Measurements from ENCODE around the gene HEG1. TPM values are rescaled to one million over a fixed set of nuclear protein-coding genes. Genes with fewer than 3 reads are reported as not detected.

The HEG1 gene
- total RNA-seq, 1 experiment from 2014 or later, result 57.9 TPM

GRCh38 chr3:125067225-125067624, 11.4 kb upstream of the HEG1 start:
- Histone ChIP-seq H3K9me3 (ENCODE audit: low read length) (no peaks in the 10 kb centered on the region), H3K27me3 (ENCODE audit: low read length) (no peaks in the 10 kb centered on the region), H2AFZ (ENCODE audit: low read length) (no peak overlapping the region), H3K4me1 (ENCODE audit: low read length) (peaks cover 27% of the 10 kb centered on the region), H4K20me1 (ENCODE audit: insufficient read depth, low read depth, low read length) (no peaks in the 10 kb centered on the region), H3K27ac (ENCODE audit: low read length) (no peak overlapping the region), H3K36me3 (ENCODE audit: insufficient read depth, low read length) (peaks cover 10% of the 10 kb centered on the region), H3K9ac (ENCODE audit: low read length) (no peak overlapping the region), H3K4me3 (ENCODE audit: low read length) (no peak overlapping the region), H3K79me2 (ENCODE audit: low read length) (no peaks in the 10 kb centered on the region), H3K9me2 (replicated peaks; ENCODE audit: insufficient read depth, low read length) (no peaks in the 10 kb centered on the region), H3K4me2 (ENCODE audit: low read depth, low read length, poor library complexity, severe bottlenecking) (no peak overlapping the region)
- DNase-seq, result no peak

GRCh38 chr3:125062904-125063618, 7.3 kb upstream of the HEG1 start:
- no peaks in the 10 kb centered on the region for H4K20me1 ChIP-seq (ENCODE audit: insufficient read depth, low read depth, low read length)
- H3K9ac ChIP-seq (ENCODE audit: low read length), result no peak overlapping the region
- H3K9me3 ChIP-seq (ENCODE audit: low read length), result no peaks in the 10 kb centered on the region
- H3K79me2 ChIP-seq (ENCODE audit: low read length), result no peaks in the 10 kb centered on the region
- H2AFZ ChIP-seq (ENCODE audit: low read length), result no peak overlapping the region
- no peak for DNase-seq
- no peaks in the 10 kb centered on the region for H3K27me3 ChIP-seq (ENCODE audit: low read length)
- H3K27ac ChIP-seq (ENCODE audit: low read length), result no peak overlapping the region
- H3K36me3 ChIP-seq (ENCODE audit: insufficient read depth, low read length), result 0 out of 2 replicates have a peak, but pooled peaks cover 5% of the 10 kb centered on the region
- peaks cover 18% of the 10 kb centered on the region for H3K4me1 ChIP-seq (ENCODE audit: low read length)
- no peak overlapping the region for H3K4me2 ChIP-seq (ENCODE audit: low read depth, low read length, poor library complexity, severe bottlenecking)
- H3K4me3 ChIP-seq (ENCODE audit: low read length), result no peak overlapping the region
- no peaks in the 10 kb centered on the region for H3K9me2 ChIP-seq (replicated peaks; ENCODE audit: insufficient read depth, low read length)

- no peak for DNase-seq
- Histone ChIP-seq H3K4me3 (ENCODE audit: low read length) (no peak overlapping the region), H3K27me3 (ENCODE audit: low read length) (no peaks in the 10 kb centered on the region), H3K4me1 (ENCODE audit: low read length) (peaks cover 20% of the 10 kb centered on the region), H4K20me1 (ENCODE audit: insufficient read depth, low read depth, low read length) (no peaks in the 10 kb centered on the region), H2AFZ (ENCODE audit: low read length) (no peak overlapping the region), H3K27ac (ENCODE audit: low read length) (no peak overlapping the region), H3K79me2 (ENCODE audit: low read length) (no peaks in the 10 kb centered on the region), H3K9me2 (replicated peaks; ENCODE audit: insufficient read depth, low read length) (no peaks in the 10 kb centered on the region), H3K9me3 (ENCODE audit: low read length) (no peaks in the 10 kb centered on the region), H3K4me2 (ENCODE audit: low read depth, low read length, poor library complexity, severe bottlenecking) (no peak overlapping the region), H3K36me3 (ENCODE audit: insufficient read depth, low read length) (0 out of 2 replicates have a peak, but pooled peaks cover 5% of the 10 kb centered on the region), H3K9ac (ENCODE audit: low read length) (no peak overlapping the region)
These were observed 5.8 kb upstream of the HEG1 start for GRCh38 chr3:125061646-125062045.

- Histone ChIP-seq H3K9me3 (ENCODE audit: low read length) (no peaks in the 10 kb centered on the region), H3K27ac (ENCODE audit: low read length) (no peak overlapping the region), H3K9ac (ENCODE audit: low read length) (no peak overlapping the region), H3K4me1 (ENCODE audit: low read length) (peaks cover 25% of the 10 kb centered on the region), H3K27me3 (ENCODE audit: low read length) (no peaks in the 10 kb centered on the region), H3K9me2 (replicated peaks; ENCODE audit: insufficient read depth, low read length) (no peaks in the 10 kb centered on the region), H3K4me3 (ENCODE audit: low read length) (no peak overlapping the region), H3K79me2 (ENCODE audit: low read length) (no peaks in the 10 kb centered on the region), H2AFZ (ENCODE audit: low read length) (no peak overlapping the region), H3K36me3 (ENCODE audit: insufficient read depth, low read length) (0 out of 2 replicates have a peak, but pooled peaks cover 5% of the 10 kb centered on the region), H4K20me1 (ENCODE audit: insufficient read depth, low read depth, low read length) (no peaks in the 10 kb centered on the region), H3K4me2 (ENCODE audit: low read depth, low read length, poor library complexity, severe bottlenecking) (no peak overlapping the region)
- DNase-seq, result no peak
These were observed 5.4 kb upstream of the HEG1 start for GRCh38 chr3:125061170-125061569.

GRCh38 chr3:125059488-125060245, 3.9 kb upstream of the HEG1 start:
- Histone ChIP-seq H3K4me1 (ENCODE audit: low read length) (peaks cover 26% of the 10 kb centered on the region), H2AFZ (ENCODE audit: low read length) (no peak overlapping the region), H4K20me1 (ENCODE audit: insufficient read depth, low read depth, low read length) (no peaks in the 10 kb centered on the region), H3K9me3 (ENCODE audit: low read length) (no peaks in the 10 kb centered on the region), H3K36me3 (ENCODE audit: insufficient read depth, low read length) (0 out of 2 replicates have a peak, but pooled peaks cover 3% of the 10 kb centered on the region), H3K4me3 (ENCODE audit: low read length) (no peak overlapping the region), H3K9ac (ENCODE audit: low read length) (0 out of 2 replicates have a peak overlapping the region, but pooled peaks have one; percentile 3), H3K79me2 (ENCODE audit: low read length) (peaks cover 7% of the 10 kb centered on the region), H3K4me2 (ENCODE audit: low read depth, low read length, poor library complexity, severe bottlenecking) (peak overlapping the region; percentile 14), H3K27me3 (ENCODE audit: low read length) (no peaks in the 10 kb centered on the region), H3K9me2 (replicated peaks; ENCODE audit: insufficient read depth, low read length) (no peaks in the 10 kb centered on the region), H3K27ac (ENCODE audit: low read length) (no peak overlapping the region)
- DNase-seq, result no peak

- no peak overlapping the region for H3K9ac ChIP-seq (ENCODE audit: low read length)
- peaks cover 31% of the 10 kb centered on the region for H3K4me1 ChIP-seq (ENCODE audit: low read length)
- no peak overlapping the region for H3K4me3 ChIP-seq (ENCODE audit: low read length)
- no peak overlapping the region for H3K27ac ChIP-seq (ENCODE audit: low read length)
- H3K9me2 ChIP-seq (replicated peaks; ENCODE audit: insufficient read depth, low read length), result no peaks in the 10 kb centered on the region
- no peak overlapping the region for H2AFZ ChIP-seq (ENCODE audit: low read length)
- no peaks in the 10 kb centered on the region for H3K9me3 ChIP-seq (ENCODE audit: low read length)
- H3K27me3 ChIP-seq (ENCODE audit: low read length), result no peaks in the 10 kb centered on the region
- peaks cover 15% of the 10 kb centered on the region for H3K79me2 ChIP-seq (ENCODE audit: low read length)
- H4K20me1 ChIP-seq (ENCODE audit: insufficient read depth, low read depth, low read length), result no peaks in the 10 kb centered on the region
- no peak for DNase-seq
- H3K36me3 ChIP-seq (ENCODE audit: insufficient read depth, low read length), result no peaks in the 10 kb centered on the region
- no peak overlapping the region for H3K4me2 ChIP-seq (ENCODE audit: low read depth, low read length, poor library complexity, severe bottlenecking)
These were observed 3.2 kb upstream of the HEG1 start for GRCh38 chr3:125058959-125059358.

GRCh38 chr3:125058529-125058928, 2.7 kb upstream of the HEG1 start:
- H3K27ac ChIP-seq (ENCODE audit: low read length), result no peak overlapping the region
- H4K20me1 ChIP-seq (ENCODE audit: insufficient read depth, low read depth, low read length), result peaks cover under 1% of the 10 kb centered on the region; the same call in 1 of the 2 replicates
- no peak for DNase-seq
- H2AFZ ChIP-seq (ENCODE audit: low read length), result no peak overlapping the region
- H3K9ac ChIP-seq (ENCODE audit: low read length), result no peak overlapping the region
- peaks cover 35% of the 10 kb centered on the region for H3K4me1 ChIP-seq (ENCODE audit: low read length)
- no peaks in the 10 kb centered on the region for H3K9me2 ChIP-seq (replicated peaks; ENCODE audit: insufficient read depth, low read length)
- no peaks in the 10 kb centered on the region for H3K27me3 ChIP-seq (ENCODE audit: low read length)
- no peaks in the 10 kb centered on the region for H3K9me3 ChIP-seq (ENCODE audit: low read length)
- no peak overlapping the region for H3K4me3 ChIP-seq (ENCODE audit: low read length)
- no peaks in the 10 kb centered on the region; the same call in 1 of the 2 replicates for H3K36me3 ChIP-seq (ENCODE audit: insufficient read depth, low read length)
- H3K4me2 ChIP-seq (ENCODE audit: low read depth, low read length, poor library complexity, severe bottlenecking), result no peak overlapping the region
- H3K79me2 ChIP-seq (ENCODE audit: low read length), result peaks cover 19% of the 10 kb centered on the region

- Histone ChIP-seq H3K36me3 (ENCODE audit: insufficient read depth, low read length) (peaks cover 4% of the 10 kb centered on the region; the same call in 1 of the 2 replicates), H3K4me3 (ENCODE audit: low read length) (no peak overlapping the region), H3K9ac (ENCODE audit: low read length) (no peak overlapping the region), H4K20me1 (ENCODE audit: insufficient read depth, low read depth, low read length) (peaks cover 8% of the 10 kb centered on the region; the same call in 1 of the 2 replicates), H3K4me1 (ENCODE audit: low read length) (peaks cover 47% of the 10 kb centered on the region), H3K4me2 (ENCODE audit: low read depth, low read length, poor library complexity, severe bottlenecking) (no peak overlapping the region), H3K27me3 (ENCODE audit: low read length) (no peaks in the 10 kb centered on the region), H2AFZ (ENCODE audit: low read length) (no peak overlapping the region), H3K27ac (ENCODE audit: low read length) (no peak overlapping the region), H3K9me2 (replicated peaks; ENCODE audit: insufficient read depth, low read length) (no peaks in the 10 kb centered on the region), H3K79me2 (ENCODE audit: low read length) (peaks cover 31% of the 10 kb centered on the region), H3K9me3 (ENCODE audit: low read length) (no peaks in the 10 kb centered on the region)
- no peak for DNase-seq
These were observed 1.5 kb upstream of the HEG1 start for GRCh38 chr3:125057186-125057850.
